DOHH2 (cell line): ENCODE measurements around the gene BCAS1.

ENCODE experiments used
- H3F3A ChIP-seq: fragments of 200-600 bp; sonication (generic), shearing (Covaris generic); 2 replicates; pipeline ENCODE4 v1.6.0; 2016; ENCODE audit warnings: antibody characterized with exemption, mild to moderate bottlenecking; ENCODE audit not compliant: control insufficient read depth, insufficient read depth
- H3K27ac ChIP-seq: fragments of 200-600 bp; sonication (generic); 2 replicates; pipeline ENCODE4 v1.5.1; 2014; ENCODE audit warnings: low read depth, mild to moderate bottlenecking, low read length, moderate library complexity
- H3K27me3 ChIP-seq: fragments of 200-600 bp; sonication (generic); 2 replicates; pipeline ENCODE4 v1.6.1; 2014; ENCODE audit warnings: mild to moderate bottlenecking, low read length, mixed read lengths; ENCODE audit not compliant: control insufficient read depth
- H3K36me3 ChIP-seq: fragments of 200-600 bp; sonication (generic); 2 replicates; pipeline ENCODE4 v1.6.1; 2014; ENCODE audit warnings: mild to moderate bottlenecking, low read length, moderate library complexity, mixed read lengths; ENCODE audit not compliant: control insufficient read depth
- H3K4me1 ChIP-seq: fragments of 200-600 bp; sonication (generic); 2 replicates; pipeline ENCODE4 v1.6.1; 2014; ENCODE audit warnings: mild to moderate bottlenecking, low read length, mixed read lengths; ENCODE audit not compliant: control insufficient read depth
- H3K4me2 ChIP-seq: fragments of 200-600 bp; sonication (generic); 2 replicates; pipeline ENCODE4 v1.6.0; 2014; ENCODE audit warnings: mild to moderate bottlenecking, low read length, moderate library complexity
- H3K4me3 ChIP-seq: fragments of 200-600 bp; sonication (generic); 2 replicates; pipeline ENCODE4 v1.5.1; 2014; ENCODE audit warnings: mild to moderate bottlenecking, low read length, mixed read lengths
- H3K79me2 ChIP-seq: fragments of 200-600 bp; sonication (generic); 2 replicates; pipeline ENCODE4 v1.6.1; 2014; ENCODE audit warnings: mild to moderate bottlenecking, low read length, mixed read lengths; ENCODE audit not compliant: control insufficient read depth
- H3K9me2 ChIP-seq: fragments of 200-600 bp; sonication (generic); replicated peaks from 2 replicates; pipeline ENCODE4 v1.6.1; 2014; ENCODE audit warnings: mild to moderate bottlenecking, low read length, mixed read lengths; ENCODE audit not compliant: control insufficient read depth
- H3K9me3 ChIP-seq: fragments of 200-600 bp; sonication (generic); 2 replicates; pipeline ENCODE4 v1.6.1; 2014; ENCODE audit warnings: antibody characterized with exemption, low read length, mixed read lengths; ENCODE audit not compliant: control insufficient read depth, insufficient read depth
- H4K20me1 ChIP-seq: fragments of 200-600 bp; sonication (generic); 2 replicates; pipeline ENCODE4 v1.6.0; 2014; ENCODE audit warnings: low read depth, mild to moderate bottlenecking, antibody characterized with exemption, low read length, moderate library complexity; ENCODE audit not compliant: control insufficient read depth, insufficient read depth
- EZH2phosphoT487 ChIP-seq: fragments of 200-600 bp; sonication (generic); IDR thresholded peaks from 2 replicates; pipeline ENCODE4 v1.6.1; 2017; ENCODE audit warnings: borderline replicate concordance, mild to moderate bottlenecking, antibody characterized with exemption, low read length, moderate library complexity, mixed read lengths
- TF ChIP-seq, protein P1 (sequence below): fragments of 200-600 bp; sonication (generic); IDR thresholded peaks from one replicate; pipeline ENCODE4 v1.5.1; 2014; ENCODE audit warnings: antibody characterized with exemption, mild to moderate bottlenecking, low read depth, low read length; ENCODE audit not compliant: poor library complexity, severe bottlenecking

The BCAS1 gene

DNA sequence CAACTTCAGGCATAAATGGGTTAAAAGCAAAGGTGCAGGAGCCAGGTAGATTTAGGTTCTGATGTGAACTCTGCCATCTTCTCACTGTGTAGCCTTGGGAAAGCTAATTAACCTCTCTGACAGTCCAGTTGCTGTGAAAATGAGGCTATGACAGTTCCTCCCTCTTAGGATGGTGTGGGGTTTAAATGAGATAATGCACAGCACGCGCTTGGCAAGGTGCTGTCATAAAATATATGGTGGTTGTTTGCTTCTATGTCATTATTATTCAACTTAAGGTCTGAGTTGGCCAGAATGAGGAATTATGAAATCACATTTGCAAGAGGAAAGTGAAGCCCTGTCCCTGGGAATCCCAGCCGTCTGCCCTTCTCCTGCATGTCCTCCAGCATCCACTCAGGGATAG, 15.5 kb upstream of the BCAS1 start:
- Histone ChIP-seq H3K36me3 (no peaks in the 10 kb centered on the region), H3F3A (no peaks in the 10 kb centered on the region), H3K4me3 (no peak overlapping the region), H3K4me1 (peaks cover 26% of the 10 kb centered on the region), H3K4me2 (no peak overlapping the region), H3K27ac (no peak overlapping the region), H3K27me3 (0 out of 2 replicates have a peak, but pooled peaks cover 5% of the 10 kb centered on the region), H4K20me1 (no peaks in the 10 kb centered on the region), H3K9me3 (no peaks in the 10 kb centered on the region), H3K9me2 (no peaks in the 10 kb centered on the region; the same call in 1 of the 2 replicates), H3K79me2 (no peaks in the 10 kb centered on the region)
- TF ChIP-seq, protein P1, sequence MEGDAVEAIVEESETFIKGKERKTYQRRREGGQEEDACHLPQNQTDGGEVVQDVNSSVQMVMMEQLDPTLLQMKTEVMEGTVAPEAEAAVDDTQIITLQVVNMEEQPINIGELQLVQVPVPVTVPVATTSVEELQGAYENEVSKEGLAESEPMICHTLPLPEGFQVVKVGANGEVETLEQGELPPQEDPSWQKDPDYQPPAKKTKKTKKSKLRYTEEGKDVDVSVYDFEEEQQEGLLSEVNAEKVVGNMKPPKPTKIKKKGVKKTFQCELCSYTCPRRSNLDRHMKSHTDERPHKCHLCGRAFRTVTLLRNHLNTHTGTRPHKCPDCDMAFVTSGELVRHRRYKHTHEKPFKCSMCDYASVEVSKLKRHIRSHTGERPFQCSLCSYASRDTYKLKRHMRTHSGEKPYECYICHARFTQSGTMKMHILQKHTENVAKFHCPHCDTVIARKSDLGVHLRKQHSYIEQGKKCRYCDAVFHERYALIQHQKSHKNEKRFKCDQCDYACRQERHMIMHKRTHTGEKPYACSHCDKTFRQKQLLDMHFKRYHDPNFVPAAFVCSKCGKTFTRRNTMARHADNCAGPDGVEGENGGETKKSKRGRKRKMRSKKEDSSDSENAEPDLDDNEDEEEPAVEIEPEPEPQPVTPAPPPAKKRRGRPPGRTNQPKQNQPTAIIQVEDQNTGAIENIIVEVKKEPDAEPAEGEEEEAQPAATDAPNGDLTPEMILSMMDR, result no peak
- no peak for TF ChIP-seq EZH2phosphoT487

- H4K20me1 ChIP-seq, result no peaks in the 10 kb centered on the region
- no peaks in the 10 kb centered on the region; the same call in 1 of the 2 replicates for H3K9me2 ChIP-seq
- H3K4me1 ChIP-seq, result peaks cover 24% of the 10 kb centered on the region
- H3K4me3 ChIP-seq, result no peak overlapping the region
- no peaks in the 10 kb centered on the region for H3K36me3 ChIP-seq
- H3F3A ChIP-seq, result no peaks in the 10 kb centered on the region
- no peaks in the 10 kb centered on the region for H3K79me2 ChIP-seq
- TF ChIP-seq EZH2phosphoT487, result no peak
- TF ChIP-seq, protein P1, result no peak
- H3K27ac ChIP-seq, result no peak overlapping the region
- no peak overlapping the region for H3K4me2 ChIP-seq
- 0 out of 2 replicates have a peak, but pooled peaks cover 2% of the 10 kb centered on the region for H3K27me3 ChIP-seq
- H3K9me3 ChIP-seq, result no peaks in the 10 kb centered on the region
Observed at GRCh38 chr20:54085425-54085824, 15.0 kb upstream of the BCAS1 start.

GRCh38 chr20:54084727-54085388, 14.5 kb upstream of the BCAS1 start:
- Histone ChIP-seq H3F3A (no peaks in the 10 kb centered on the region), H3K4me2 (no peak overlapping the region), H3K9me2 (no peaks in the 10 kb centered on the region; the same call in 1 of the 2 replicates), H3K79me2 (no peaks in the 10 kb centered on the region), H3K27me3 (no peaks in the 10 kb centered on the region), H3K4me1 (peaks cover 20% of the 10 kb centered on the region), H4K20me1 (no peaks in the 10 kb centered on the region), H3K27ac (no peak overlapping the region), H3K9me3 (no peaks in the 10 kb centered on the region), H3K36me3 (no peaks in the 10 kb centered on the region), H3K4me3 (no peak overlapping the region)
- TF ChIP-seq EZH2phosphoT487, result no peak

- Histone ChIP-seq H3K4me1 (peaks cover 27% of the 10 kb centered on the region), H4K20me1 (no peaks in the 10 kb centered on the region), H3F3A (no peaks in the 10 kb centered on the region)
Observed at GRCh38 chr20:54084193-54084592, 13.8 kb upstream of the BCAS1 start.

More at GRCh38 chr20:54084193-54084592, 13.8 kb upstream of the BCAS1 start:
- H3K79me2 ChIP-seq, result no peaks in the 10 kb centered on the region
- no peaks in the 10 kb centered on the region for H3K27me3 ChIP-seq
- no peak overlapping the region for H3K27ac ChIP-seq
- no peak overlapping the region for H3K4me3 ChIP-seq
- H3K4me2 ChIP-seq, result no peak overlapping the region
- H3K9me3 ChIP-seq, result no peaks in the 10 kb centered on the region
- no peak for TF ChIP-seq EZH2phosphoT487
- TF ChIP-seq, protein P1, result no peak
- H3K36me3 ChIP-seq, result no peaks in the 10 kb centered on the region
- no peaks in the 10 kb centered on the region; the same call in 1 of the 2 replicates for H3K9me2 ChIP-seq
